Pancreas (tissue), 10 donors: Measurements from ENCODE around the gene AANAT. TPM values are rescaled to one million over a fixed set of nuclear protein-coding genes. Genes with fewer than 3 reads are reported as not detected.
"Not testable (repeated sequence)": the region's sequence is repeated elsewhere in the genome, so short reads cannot be mapped to it uniquely, and the experiment has no call there.

Experiments
- ATAC-seq, 4 donors: fragments of 200-7000 bp; cut with Tn5 transposase; one replicate each; pipeline versions ENCODE4 v1.8.0 to v1.9.1; 2020; ENCODE audit warnings: mild to moderate bottlenecking in 4 of 4, moderate library complexity in 4 of 4
- DNase-seq, 6 donors: peaks; one replicate each; pipeline ENCODE4 v3.0.0-alpha.2; 2020
- FAIRE-seq: peaks from 2 replicates; lab custom pipeline; 2012; peaks lifted over from hg19 to GRCh38; lab: Jason Lieb, UNC
- H3K27ac ChIP-seq, 4 donors: fragments of 200-600 bp; sonication (generic); 1 replicate in 3 of 4; 2 replicates in 1 of 4; pipeline versions ENCODE4 v1.5.0 to v1.8.0; 2020
- H3K27me3 ChIP-seq, 4 donors: fragments of 200-600 bp; one replicate each; pipeline ENCODE4 v1.8.0; 2021
- H3K36me3 ChIP-seq, 3 donors: fragments of 200-600 bp; sonication (generic) in 1 of 3; one replicate each; pipeline versions ENCODE4 v1.5.0 to v1.8.0; 2020 to 2021
- H3K4me1 ChIP-seq, 3 donors: fragments of 200-600 bp; one replicate each; pipeline ENCODE4 v1.8.0; 2021
- H3K4me3 ChIP-seq, 4 donors: fragments of 200-600 bp; sonication (generic) in 2 of 4; one replicate each; pipeline versions ENCODE4 v1.5.0 to v1.8.0; 2020 to 2021
- H3K9me3 ChIP-seq, 4 donors: fragments of 200-600 bp; one replicate each; pipeline ENCODE4 v1.8.0; 2021
- CTCF ChIP-seq, 4 donors: fragments of 200-600 bp; sonication (generic) in 3 of 4; IDR thresholded peaks; one replicate each; pipeline versions ENCODE4 v1.5.0 to v1.8.0; 2021; ENCODE audit warnings: antibody characterized with exemption in 4 of 4
- WGBS, 2 donors: extraction: QIAGEN DNeasy Blood & Tissue Kit; methylation state at CpG; one replicate each; pipeline ENCODE4 v1.1.7; 2013; 5-methylcytosine and 5-hydroxymethylcytosine counted together
- intact Hi-C, 3 donors: fragments of 100-400 bp; cut with DNase I; formaldehyde crosslinking; loops; one replicate each; pipeline versions ENCODE4 v1.11.1 to v1.14.2; 2022
- polyA plus RNA-seq, 2 donors: library from polyadenylated mRNA; stranded (reverse); fragments of 200-250 nt; gene quantifications; one replicate each; pipeline ENCODE4 v1.2.3, GENCODE V29; 2013
- total RNA-seq, 6 donors: library from RNA; stranded (reverse); fragmentation: NEBNext Ultra II Directional in 4 of 6; extraction: Animal tissue kit (Norgen Biotek cat#: 25700) in 4 of 6; gene quantifications; one replicate each; pipeline versions ENCODE4 v1.2.1 to v1.2.4, GENCODE V29; 2021 to 2023
- donor health status: healthy with polysubstance abuse.
- donor health status: DM: no; HTN: no; CAD: no; lungs with moderate emphysema.
- donor health status: DM: no; HTN: no; CAD: no.
- donor health status: control.
- donor health status: control.
- donor health status: Bipolar disorder and iron deficiency.
- donor health status: DM: yes; HTN: yes; CAD: no.
- donor health status: DM: no; HTN: no; CAD: no.
- donor health status: DM: no; HTN: no; CAD: no.
- donor health status: DM: yes; HTN: yes; CAD: no.

Gene AANAT
- total and polyA plus RNA-seq, 8 donors, result 0.16 to 0.23 TPM; not detected in 6

- WGBS, 2 donors, result 72 to 80% methylated on average over 7 of the region's 7 CpGs
- no peaks in the 10 kb centered on the region for H3K27me3 ChIP-seq
- DNase-seq, result no peak
- ATAC-seq, result no peak
- H3K36me3 ChIP-seq, result no peaks in the 10 kb centered on the region
- H3K27ac ChIP-seq, result no peak overlapping the region
- intact Hi-C loops, result loop anchor here in 1 of 3 donors (10.0 kb wide), 1 partner anchor 99 kb away; no protein-coding TSS in a partner anchor
- H3K4me3 ChIP-seq, result no peak overlapping the region
- no peaks in the 10 kb centered on the region for H3K9me3 ChIP-seq
- H3K4me1 ChIP-seq, result peaks cover 18 to 24% (median 24%) of the 10 kb centered on the region in 3 donors
- no peak for TF ChIP-seq CTCF (IDR thresholded peaks at IDR 0.05)
- no peak for FAIRE-seq
Observed at GRCh38 chr17:76504117-76504516, 36.7 kb downstream of the AANAT start.

GRCh38 chr17:76506408-76507345 is 39.3 kb downstream of the AANAT start:
- 21 to 25% methylated on average over 23 to 24 of the region's 24 CpGs for WGBS, 2 donors
- FAIRE-seq (no peak), ATAC-seq (peak; percentile 39 to 83 (median 70)), DNase-seq (peak; percentile 67 to 95 (median 87))
- TF ChIP-seq CTCF (IDR thresholded peaks at IDR 0.05), result peak; percentile 87 to 94 (median 91)
- intact Hi-C loops, result loop anchor here (2.0 to 10.0 kb wide), 5 partner anchors 34 to 102 kb away; partner anchors contain the start of gene AANAT (in 1 of the 3)
- no peaks in the 10 kb centered on the region for H3K9me3 ChIP-seq
- no peaks in the 10 kb centered on the region for H3K27me3 ChIP-seq
- H3K36me3 ChIP-seq, result no peaks in the 10 kb centered on the region
- peaks cover 12 to 15% (median 13%) of the 10 kb centered on the region in 3 donors for H3K4me1 ChIP-seq
- H3K27ac ChIP-seq, result no peak overlapping the region
- no peak overlapping the region for H3K4me3 ChIP-seq

GRCh38 chr17:76508472-76509063 is 41.2 kb downstream of the AANAT start:
- intact Hi-C loops, result loop anchor here (5.0 to 10.0 kb wide), 3 partner anchors 36 to 104 kb away; no protein-coding TSS in a partner anchor
- 62 to 76% methylated on average over 14 of the region's 14 CpGs for WGBS, 2 donors
- not testable (repeated sequence) for H3K4me1 ChIP-seq, ATAC-seq, H3K27ac ChIP-seq, DNase-seq, H3K27me3 ChIP-seq, H3K36me3 ChIP-seq, H3K4me3 ChIP-seq, H3K9me3 ChIP-seq, FAIRE-seq

- Histone ChIP-seq H3K36me3 (no peaks in the 10 kb centered on the region), H3K27me3 (no peaks in the 10 kb centered on the region), H3K4me1 (no peaks in the 10 kb centered on the region), H3K9me3 (no peaks in the 10 kb centered on the region), H3K27ac (no peak overlapping the region), H3K4me3 (no peak overlapping the region)
- DNase-seq (no peak), FAIRE-seq (no peak), ATAC-seq (no peak)
- TF ChIP-seq CTCF (IDR thresholded peaks at IDR 0.05), result no peak
- WGBS, 2 donors, result 17 to 25% methylated on average over 9 of the region's 9 CpGs
- intact Hi-C loops, result no loop called here
Observed at GRCh38 chr17:76510831-76511244, 43.4 kb downstream of the AANAT start.

GRCh38 chr17:76511668-76512365 is 44.4 kb downstream of the AANAT start:
- peak in 2 of 4 donors; percentile 11 to 16 for ATAC-seq

More at GRCh38 chr17:76511668-76512365, 44.4 kb downstream of the AANAT start:
- H3K27ac ChIP-seq, result no peak overlapping the region
- intact Hi-C loops, result no loop called here
- no peaks in the 10 kb centered on the region for H3K9me3 ChIP-seq
- H3K27me3 ChIP-seq, result no peaks in the 10 kb centered on the region
- no peak for TF ChIP-seq CTCF (IDR thresholded peaks at IDR 0.05)
- FAIRE-seq, result no peak
- H3K4me1 ChIP-seq, result no peaks in the 10 kb centered on the region
- no peak for DNase-seq
- no peak overlapping the region for H3K4me3 ChIP-seq
- H3K36me3 ChIP-seq, result no peaks in the 10 kb centered on the region
- WGBS, 2 donors, result 80 to 81% methylated on average over 13 of the region's 13 CpGs
